ENCODE results near the gene COQ10A. TPM values are rescaled to one million over a fixed set of nuclear protein-coding genes. Genes with fewer than 3 reads are reported as not detected.

COQ10A gene
- total and polyA plus RNA-seq, 12 donors: 55.5 to 258 (median 147) TPM

GRCh38 chr12:56252649-56253048 lies 14.1 kb upstream of the COQ10A start:
- intact Hi-C loops (cut with DNase I): no loop called here
- no peak overlapping the region for H3K4me3 ChIP-seq
- WGBS, 2 donors: 94 to 98% methylated on average over 3 of the region's 3 CpGs

GRCh38 chr12:56253091-56253490 lies 13.7 kb upstream of the COQ10A start:
- H3K4me3 ChIP-seq: no peak overlapping the region
- DNase-seq: no peak
- intact Hi-C loops (cut with DNase I): no loop called here
- H3K36me3 ChIP-seq: peaks cover 8 to 89% (median 74%) of the 10 kb centered on the region in 9 donors
- no peaks in the 10 kb centered on the region for H3K27me3 ChIP-seq
- WGBS, 2 donors: 90 to 94% methylated on average over 11 of the region's 11 CpGs
- no peak for TF ChIP-seq CTCF (IDR thresholded peaks at IDR 0.05)
- H3K9me3 ChIP-seq: no peaks in the 10 kb centered on the region
- no peak for ATAC-seq
- H3K4me1 ChIP-seq: peaks cover 7 to 20% (median 14%) of the 10 kb centered on the region in 9 donors
- no peak overlapping the region for H3K27ac ChIP-seq

More at GRCh38 chr12:56252649-56253048, 14.1 kb upstream of the COQ10A start:
- peaks cover 7 to 20% (median 14%) of the 10 kb centered on the region in 9 donors for H3K4me1 ChIP-seq
- TF ChIP-seq CTCF (IDR thresholded peaks at IDR 0.05): no peak
- H3K27ac ChIP-seq: no peak overlapping the region
- peaks cover 9 to 94% (median 79%) of the 10 kb centered on the region in 9 donors for H3K36me3 ChIP-seq
- no peak for ATAC-seq
- no peaks in the 10 kb centered on the region for H3K9me3 ChIP-seq
- no peaks in the 10 kb centered on the region for H3K27me3 ChIP-seq
- no peak for DNase-seq

- Histone ChIP-seq H3K9me3 (no peaks in the 10 kb centered on the region), H3K27ac (no peak overlapping the region), H3K4me3 (no peak overlapping the region), H3K4me1 (peaks cover 7 to 28% (median 22%) of the 10 kb centered on the region in 9 donors), H3K27me3 (no peaks in the 10 kb centered on the region), H3K36me3 (peaks cover 3 to 64% (median 52%) of the 10 kb centered on the region in 9 donors)
- DNase-seq (no peak), ATAC-seq (no peak)
- intact Hi-C loops (cut with DNase I): loop anchor here in 3 of 10 donors (5.0 kb wide), 2 partner anchors 33 to 48 kb away; partner anchors contain the start of genes NABP2 (in 2 of the 3) and RNF41 (in 2 of the 3)
- TF ChIP-seq CTCF (IDR thresholded peaks at IDR 0.05): no peak
- WGBS, 2 donors: 88 to 90% methylated on average over 7 of the region's 7 CpGs
These were observed 11.1 kb upstream of the COQ10A start for GRCh38 chr12:56255671-56256070.

- DNase-seq (no peak), ATAC-seq (peak in 1 of 8 donors; percentile 29)
- Histone ChIP-seq H3K27ac (no peak overlapping the region), H3K9me3 (no peaks in the 10 kb centered on the region), H3K27me3 (no peaks in the 10 kb centered on the region), H3K4me1 (peaks cover 7 to 28% (median 22%) of the 10 kb centered on the region in 9 donors), H3K36me3 (peaks cover 3 to 56% (median 44%) of the 10 kb centered on the region in 9 donors), H3K4me3 (peak overlapping the region in 4 of 10 donors; percentile 85 to 99 (median 98))
- WGBS, 2 donors: 36 to 39% methylated on average over 4 of the region's 4 CpGs
- intact Hi-C loops (cut with DNase I): loop anchor here in 3 of 10 donors (5.0 kb wide), 2 partner anchors 34 to 49 kb away; partner anchors contain the start of genes NABP2 (in 2 of the 3) and RNF41 (in 2 of the 3)
- no peak for TF ChIP-seq CTCF (IDR thresholded peaks at IDR 0.05)
These were observed 10.3 kb upstream of the COQ10A start for GRCh38 chr12:56256326-56256960.

Data from heart right ventricle (tissue), 16 donors.